Measurements from ENCODE around the gene MAML3. TPM values are rescaled to one million over a fixed set of nuclear protein-coding genes. Genes with fewer than 3 reads are reported as not detected.

MAML3 gene
- total RNA-seq, 1 donor from 2014 or later = 24.8 TPM

DNA sequence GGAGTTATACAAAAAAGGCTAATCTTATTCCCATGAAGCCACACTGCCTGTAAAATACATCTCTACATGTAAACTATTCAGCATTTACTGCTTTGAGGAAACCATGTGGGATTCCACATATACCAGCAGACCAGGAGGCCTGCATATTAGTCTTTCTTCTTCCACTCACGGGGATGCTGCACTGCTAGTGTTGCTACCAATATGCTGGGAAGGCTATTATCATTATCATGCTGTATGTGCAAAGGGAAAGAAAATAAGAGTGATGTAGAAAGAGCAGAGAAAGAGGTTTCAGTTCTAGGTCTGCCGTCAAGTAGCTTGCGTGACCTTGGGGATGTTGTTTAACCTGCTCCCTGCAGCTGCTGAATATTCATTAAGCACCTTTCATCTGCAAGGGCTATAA, 427.4 kb downstream of the MAML3 start:
- H3K4me1 Mint-ChIP-seq = no peaks in the 10 kb centered on the region
- TF ChIP-seq, protein P1, sequence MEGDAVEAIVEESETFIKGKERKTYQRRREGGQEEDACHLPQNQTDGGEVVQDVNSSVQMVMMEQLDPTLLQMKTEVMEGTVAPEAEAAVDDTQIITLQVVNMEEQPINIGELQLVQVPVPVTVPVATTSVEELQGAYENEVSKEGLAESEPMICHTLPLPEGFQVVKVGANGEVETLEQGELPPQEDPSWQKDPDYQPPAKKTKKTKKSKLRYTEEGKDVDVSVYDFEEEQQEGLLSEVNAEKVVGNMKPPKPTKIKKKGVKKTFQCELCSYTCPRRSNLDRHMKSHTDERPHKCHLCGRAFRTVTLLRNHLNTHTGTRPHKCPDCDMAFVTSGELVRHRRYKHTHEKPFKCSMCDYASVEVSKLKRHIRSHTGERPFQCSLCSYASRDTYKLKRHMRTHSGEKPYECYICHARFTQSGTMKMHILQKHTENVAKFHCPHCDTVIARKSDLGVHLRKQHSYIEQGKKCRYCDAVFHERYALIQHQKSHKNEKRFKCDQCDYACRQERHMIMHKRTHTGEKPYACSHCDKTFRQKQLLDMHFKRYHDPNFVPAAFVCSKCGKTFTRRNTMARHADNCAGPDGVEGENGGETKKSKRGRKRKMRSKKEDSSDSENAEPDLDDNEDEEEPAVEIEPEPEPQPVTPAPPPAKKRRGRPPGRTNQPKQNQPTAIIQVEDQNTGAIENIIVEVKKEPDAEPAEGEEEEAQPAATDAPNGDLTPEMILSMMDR (IDR thresholded peaks at IDR 0.05; ENCODE audit: unreplicated experiment) = no peak
- H3K4me3 Mint-ChIP-seq = no peak overlapping the region
- H3K27ac Mint-ChIP-seq = no peak overlapping the region
- peaks cover 17% of the 10 kb centered on the region for H3K36me3 Mint-ChIP-seq
- no peak for DNase-seq (ENCODE audit: low spot score in 2 of 2, unreplicated experiment in 2 of 2)
- no peaks in the 10 kb centered on the region for H3K9me3 Mint-ChIP-seq
- H3K27me3 Mint-ChIP-seq (ENCODE audit: low read depth) = no peaks in the 10 kb centered on the region

DNA sequence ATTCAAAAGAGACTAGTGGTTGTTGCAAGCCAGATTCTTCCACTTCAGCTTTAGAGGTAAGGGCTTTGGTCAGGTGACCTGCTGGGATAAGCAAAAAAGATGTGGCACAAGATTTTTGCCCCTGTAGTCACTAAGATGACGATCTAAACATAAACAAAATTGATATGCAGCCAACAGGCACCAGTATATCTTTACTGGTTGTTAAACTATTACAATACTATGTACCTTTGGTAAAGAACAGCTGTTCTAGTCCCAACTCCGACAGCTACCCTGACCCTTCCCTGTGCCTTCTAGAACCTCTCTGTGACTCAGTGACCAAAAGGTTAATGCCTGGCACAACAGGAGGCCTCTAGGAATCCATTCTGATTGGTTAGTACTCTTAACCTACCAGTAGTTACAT, 428.7 kb downstream of the MAML3 start:
- H3K36me3 Mint-ChIP-seq = peaks cover 15% of the 10 kb centered on the region
- no peaks in the 10 kb centered on the region for H3K27me3 Mint-ChIP-seq (ENCODE audit: low read depth)
- no peak overlapping the region for H3K27ac Mint-ChIP-seq
- TF ChIP-seq, protein P1 (IDR thresholded peaks at IDR 0.05; ENCODE audit: unreplicated experiment) = no peak
- DNase-seq (ENCODE audit: low spot score in 2 of 2, unreplicated experiment in 2 of 2) = no peak
- no peaks in the 10 kb centered on the region for H3K9me3 Mint-ChIP-seq
- no peak overlapping the region for H3K4me3 Mint-ChIP-seq
- H3K4me1 Mint-ChIP-seq = no peaks in the 10 kb centered on the region

DNA sequence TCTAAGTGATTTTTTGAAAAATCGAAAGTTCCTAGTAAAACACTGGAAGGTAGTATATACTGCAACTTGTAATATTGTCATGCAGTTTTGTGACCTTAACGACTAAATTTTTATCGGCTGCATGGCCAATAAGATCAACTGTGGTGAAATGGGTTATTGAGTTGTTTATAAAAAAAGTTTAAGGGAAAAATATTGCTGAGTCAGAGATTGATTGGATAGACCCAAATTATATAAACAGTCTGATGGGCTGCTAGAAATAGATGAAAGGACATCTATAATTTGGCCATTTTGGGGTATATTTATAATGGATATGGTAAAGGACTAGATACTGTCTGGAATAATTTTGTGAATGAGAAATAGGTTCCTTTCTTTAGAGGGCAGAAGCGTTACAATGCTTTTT, 432.2 kb downstream of the MAML3 start:
- Mint-ChIP-seq H3K4me1 (no peaks in the 10 kb centered on the region), H3K27ac (no peak overlapping the region), H3K36me3 (peaks cover 29% of the 10 kb centered on the region), H3K4me3 (no peak overlapping the region), H3K27me3 (ENCODE audit: low read depth) (no peaks in the 10 kb centered on the region), H3K9me3 (no peaks in the 10 kb centered on the region)
- DNase-seq (ENCODE audit: low spot score in 2 of 2, unreplicated experiment in 2 of 2) = no peak
- TF ChIP-seq, protein P1 (IDR thresholded peaks at IDR 0.05; ENCODE audit: unreplicated experiment) = no peak

DNA sequence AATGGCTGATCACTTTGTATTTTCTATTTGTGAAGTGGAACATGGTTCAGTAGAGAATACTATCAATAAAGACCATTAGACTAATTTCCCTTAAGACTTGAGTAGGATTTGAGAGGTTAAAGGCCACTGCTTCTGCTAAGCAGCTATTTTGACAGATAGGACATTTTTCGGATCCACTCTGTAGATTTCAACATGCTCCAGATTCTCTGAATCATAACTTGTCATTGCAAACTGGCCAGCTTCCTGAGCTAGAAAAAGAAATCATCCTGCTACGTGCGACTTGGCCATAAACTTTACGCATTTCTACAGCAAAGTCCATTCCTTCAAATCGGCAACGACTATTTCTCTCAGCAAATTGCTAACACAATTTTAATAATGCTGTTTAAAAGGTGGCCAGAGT, 433.2 kb downstream of the MAML3 start:
- H3K36me3 Mint-ChIP-seq = peaks cover 29% of the 10 kb centered on the region
- H3K27ac Mint-ChIP-seq = no peak overlapping the region
- peaks cover 7% of the 10 kb centered on the region for H3K4me1 Mint-ChIP-seq
- H3K27me3 Mint-ChIP-seq (ENCODE audit: low read depth) = no peaks in the 10 kb centered on the region
- H3K9me3 Mint-ChIP-seq = no peaks in the 10 kb centered on the region
- H3K4me3 Mint-ChIP-seq = no peak overlapping the region
- TF ChIP-seq, protein P1 (IDR thresholded peaks at IDR 0.05; ENCODE audit: unreplicated experiment) = no peak
- DNase-seq (ENCODE audit: low spot score in 2 of 2, unreplicated experiment in 2 of 2) = no peak

DNA sequence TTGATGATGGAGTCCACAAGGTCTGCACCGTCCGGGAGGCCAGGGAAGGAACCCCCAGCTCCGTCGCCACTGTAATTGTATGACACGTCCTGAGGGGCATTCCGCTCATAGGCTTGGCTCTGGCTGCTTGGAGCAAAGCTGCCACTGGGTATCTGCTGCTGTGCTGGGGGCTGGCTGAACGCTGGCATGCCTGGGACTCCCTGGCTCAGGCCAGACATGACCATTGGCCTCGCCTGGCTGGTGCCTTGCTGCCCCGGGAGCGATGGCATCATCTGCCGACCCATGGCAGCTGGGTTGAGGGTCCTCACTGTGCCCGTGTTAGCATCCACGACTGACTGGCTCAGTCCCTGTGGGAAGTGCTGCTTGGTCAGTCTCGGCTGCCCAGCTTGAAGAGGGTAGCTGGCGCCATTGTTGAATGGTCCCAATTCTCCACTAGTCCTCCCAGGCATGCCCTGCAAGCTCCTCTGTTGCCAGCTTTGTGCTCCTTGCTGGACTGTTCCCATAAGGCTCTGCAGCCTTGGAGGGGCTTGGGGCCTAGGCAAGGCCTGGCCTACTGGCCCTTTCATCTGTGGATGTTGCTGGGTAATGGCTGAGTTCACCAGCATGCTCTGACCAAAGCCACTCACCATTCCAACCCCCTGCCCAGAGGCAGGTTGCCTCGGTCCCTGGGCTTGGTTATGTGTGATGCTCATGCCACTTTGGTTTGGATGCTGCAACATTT, 434.4 kb downstream of the MAML3 start:
- TF ChIP-seq, protein P1 (IDR thresholded peaks at IDR 0.05; ENCODE audit: unreplicated experiment) = no peak
- no peaks in the 10 kb centered on the region for H3K27me3 Mint-ChIP-seq (ENCODE audit: low read depth)
- H3K9me3 Mint-ChIP-seq = no peaks in the 10 kb centered on the region
- no peak for DNase-seq (ENCODE audit: low spot score in 2 of 2, unreplicated experiment in 2 of 2)
- no peak overlapping the region for H3K4me3 Mint-ChIP-seq
- no peak overlapping the region for H3K27ac Mint-ChIP-seq
- H3K36me3 Mint-ChIP-seq = peaks cover 21% of the 10 kb centered on the region
- H3K4me1 Mint-ChIP-seq = peaks cover 19% of the 10 kb centered on the region

All from mesothelial cell of epicardium (in vitro differentiated cells).